Stimulated activated naive CD8-positive, alpha-beta T cell treated with anti-CD3 and anti-CD28 coated beads, Interleukin-15, Interleukin-2, amounts not matched to agents 100 ng/mL and 50 ng/mL, for 24 hours (primary cell): Measurements from ENCODE around the gene RBMS3.

Source experiments
- H3K27ac Mint-ChIP-seq: one replicate; pipeline ENCODE4 v1.8.0; 2021; ENCODE audit warnings: mild to moderate bottlenecking, mixed read lengths
- H3K27me3 Mint-ChIP-seq: one replicate; pipeline ENCODE4 v1.8.0; 2021; ENCODE audit warnings: mixed read lengths
- H3K36me3 Mint-ChIP-seq: one replicate; pipeline ENCODE4 v1.8.0; 2021; ENCODE audit warnings: low read depth, mixed read lengths
- H3K4me1 Mint-ChIP-seq: one replicate; pipeline ENCODE4 v1.8.0; 2021; ENCODE audit warnings: low read depth, mixed read lengths
- H3K4me3 Mint-ChIP-seq: one replicate; pipeline ENCODE4 v1.8.0; 2021; ENCODE audit warnings: mild to moderate bottlenecking, mixed read lengths
- H3K9me3 Mint-ChIP-seq: one replicate; pipeline ENCODE4 v1.8.0; 2021; ENCODE audit warnings: mixed read lengths

RBMS3 gene

DNA sequence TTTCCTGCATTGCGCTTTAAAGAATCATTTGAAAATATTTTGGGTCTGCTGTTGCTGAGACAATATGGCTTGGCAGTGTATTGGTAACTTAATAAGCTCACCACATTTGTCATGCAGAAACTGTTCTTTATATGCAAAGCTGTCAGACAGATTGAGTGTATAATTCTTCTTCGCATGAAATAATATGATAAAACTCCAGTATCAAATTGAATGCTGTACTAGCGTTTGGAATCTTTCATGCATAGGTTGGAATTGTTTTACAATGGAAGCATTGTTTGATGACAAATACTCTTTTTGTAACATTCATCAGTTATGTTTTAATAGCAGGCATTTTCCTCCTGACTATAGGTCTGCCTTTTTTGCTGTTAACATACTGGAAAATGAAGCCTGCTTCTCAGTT, 53.8 kb downstream of the RBMS3 start:
- Mint-ChIP-seq H3K27ac (no peak overlapping the region), H3K4me3 (no peak overlapping the region), H3K36me3 (no peaks in the 10 kb centered on the region), H3K4me1 (no peaks in the 10 kb centered on the region), H3K9me3 (no peaks in the 10 kb centered on the region), H3K27me3 (no peaks in the 10 kb centered on the region)

DNA sequence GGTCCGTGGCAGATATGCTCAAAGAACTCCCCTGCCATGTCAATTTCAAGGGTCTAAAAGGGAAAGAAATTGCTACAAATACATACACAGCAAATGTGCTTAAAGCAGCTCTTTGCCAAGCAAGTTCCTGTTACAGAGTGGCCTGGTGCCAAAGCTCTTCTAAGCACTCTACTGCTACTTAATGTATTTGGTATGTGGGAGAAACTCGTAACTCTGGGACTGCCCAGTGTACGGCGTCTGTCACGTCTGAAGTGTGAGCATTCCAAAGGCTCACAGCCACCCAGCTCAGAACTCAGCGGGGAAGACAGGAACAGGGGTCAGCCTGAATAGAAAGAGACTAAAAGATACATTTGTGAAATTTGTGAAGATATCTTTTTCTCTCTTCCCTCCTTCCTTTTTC, 54.6 kb downstream of the RBMS3 start:
- Mint-ChIP-seq H3K27me3 (no peaks in the 10 kb centered on the region), H3K9me3 (no peaks in the 10 kb centered on the region), H3K4me3 (no peak overlapping the region), H3K27ac (no peak overlapping the region), H3K4me1 (no peaks in the 10 kb centered on the region), H3K36me3 (no peaks in the 10 kb centered on the region)

DNA sequence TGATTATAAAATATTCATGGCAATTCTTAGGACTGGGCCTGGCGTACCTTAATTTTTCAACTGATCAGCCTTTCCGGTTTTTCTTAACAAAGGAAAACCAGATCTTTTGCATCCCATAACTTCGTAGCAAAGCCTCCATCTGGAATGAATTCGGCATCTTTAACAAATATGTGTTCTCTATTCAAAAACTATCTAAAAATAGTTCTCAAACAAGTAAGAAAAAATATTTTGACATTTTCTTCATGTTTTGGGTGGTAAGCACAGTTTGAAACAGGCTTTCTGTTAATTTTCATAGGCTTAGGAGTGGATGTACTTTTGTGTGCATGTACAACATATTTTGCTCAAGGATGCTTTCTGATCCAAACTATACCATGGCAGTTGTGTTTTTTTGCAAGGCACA, 55.1 kb downstream of the RBMS3 start:
- Mint-ChIP-seq H3K27ac (no peak overlapping the region), H3K4me1 (no peaks in the 10 kb centered on the region), H3K9me3 (no peaks in the 10 kb centered on the region), H3K36me3 (no peaks in the 10 kb centered on the region), H3K27me3 (no peaks in the 10 kb centered on the region), H3K4me3 (no peak overlapping the region)

DNA sequence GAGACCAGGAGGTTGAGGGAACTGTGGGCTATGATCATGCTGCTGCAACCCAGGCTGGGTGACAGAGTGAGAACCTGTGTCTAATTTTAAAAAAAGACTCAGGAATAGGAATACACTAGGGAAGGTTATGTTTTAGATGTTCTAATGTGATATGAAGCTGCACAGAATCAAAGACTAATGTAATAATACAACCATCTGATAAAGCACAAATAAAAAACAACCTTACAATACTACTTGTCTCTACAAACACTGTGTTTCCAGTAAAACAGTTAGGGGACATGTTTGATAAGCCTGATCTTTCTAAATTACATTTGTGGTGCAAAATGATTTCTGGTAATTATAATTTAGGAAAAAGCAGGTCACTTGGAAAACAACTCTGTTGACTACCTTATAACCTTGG, 56.7 kb downstream of the RBMS3 start:
- no peak overlapping the region for H3K4me3 Mint-ChIP-seq
- no peaks in the 10 kb centered on the region for H3K27me3 Mint-ChIP-seq
- no peaks in the 10 kb centered on the region for H3K4me1 Mint-ChIP-seq
- H3K36me3 Mint-ChIP-seq, result no peaks in the 10 kb centered on the region
- H3K9me3 Mint-ChIP-seq, result no peaks in the 10 kb centered on the region
- no peak overlapping the region for H3K27ac Mint-ChIP-seq

DNA sequence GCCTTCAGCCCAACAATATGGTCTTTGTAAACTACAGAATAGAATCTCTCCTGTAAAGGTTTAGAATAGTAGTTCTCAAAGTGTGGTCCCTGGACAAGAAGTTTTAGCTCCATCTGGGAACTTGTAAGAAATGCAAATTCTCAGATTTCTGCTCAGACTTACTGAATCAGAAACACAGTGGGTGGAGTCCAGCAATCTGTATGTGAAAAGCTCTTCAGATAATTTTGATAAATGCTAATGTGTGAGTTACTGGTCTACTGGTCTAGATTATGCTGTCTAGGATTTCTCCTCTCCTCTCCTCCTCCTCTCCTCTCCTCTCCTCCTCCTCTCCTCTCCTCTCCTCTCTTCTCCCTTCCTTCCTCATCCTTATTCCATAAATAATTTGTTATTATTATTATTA, 57.5 kb downstream of the RBMS3 start:
- Mint-ChIP-seq H3K4me1 (no peaks in the 10 kb centered on the region), H3K9me3 (no peaks in the 10 kb centered on the region), H3K27me3 (no peaks in the 10 kb centered on the region), H3K36me3 (no peaks in the 10 kb centered on the region), H3K4me3 (no peak overlapping the region), H3K27ac (no peak overlapping the region)

DNA sequence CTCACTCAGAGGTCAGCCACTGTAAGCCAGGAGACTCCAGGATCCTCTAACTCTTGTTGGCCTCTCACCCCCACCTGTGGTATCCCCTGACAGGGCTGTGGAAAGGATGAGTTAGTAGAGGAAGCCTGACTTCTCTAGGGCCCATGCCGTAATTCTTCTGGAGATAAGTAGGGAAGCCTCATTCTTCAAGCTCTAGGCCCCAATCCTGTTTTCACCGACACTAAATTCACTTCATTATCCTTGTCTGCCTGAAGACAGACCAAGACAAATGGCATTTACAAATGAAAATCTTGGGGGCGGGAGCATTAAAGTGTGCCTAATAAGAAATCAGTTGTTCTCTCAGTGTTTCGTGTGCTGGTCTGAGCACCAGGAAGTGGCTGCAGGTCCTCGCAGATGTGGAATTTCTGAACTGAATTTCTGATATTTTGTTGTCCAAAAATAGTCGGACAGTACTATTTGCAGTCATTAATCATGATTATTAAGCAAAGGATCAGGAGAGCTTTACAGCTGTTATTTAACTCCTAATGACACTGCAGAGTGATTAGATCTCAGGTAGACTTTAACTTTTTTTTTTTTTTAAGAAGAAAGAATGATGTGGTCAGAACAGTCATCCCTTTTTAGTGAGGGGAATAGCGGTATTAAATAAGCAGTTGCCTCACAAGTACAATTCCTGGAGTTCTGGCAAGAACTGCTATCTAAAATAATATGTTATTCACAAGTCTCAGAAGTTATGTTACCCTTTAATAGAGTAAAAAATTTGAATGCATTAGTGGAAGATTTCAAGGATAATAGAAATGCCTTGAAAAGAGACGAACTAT, 58.4 kb downstream of the RBMS3 start:
- H3K9me3 Mint-ChIP-seq, result no peaks in the 10 kb centered on the region
- H3K27me3 Mint-ChIP-seq, result no peaks in the 10 kb centered on the region
- no peak overlapping the region for H3K27ac Mint-ChIP-seq
- H3K4me3 Mint-ChIP-seq, result no peak overlapping the region
- no peaks in the 10 kb centered on the region for H3K4me1 Mint-ChIP-seq
- no peaks in the 10 kb centered on the region for H3K36me3 Mint-ChIP-seq

DNA sequence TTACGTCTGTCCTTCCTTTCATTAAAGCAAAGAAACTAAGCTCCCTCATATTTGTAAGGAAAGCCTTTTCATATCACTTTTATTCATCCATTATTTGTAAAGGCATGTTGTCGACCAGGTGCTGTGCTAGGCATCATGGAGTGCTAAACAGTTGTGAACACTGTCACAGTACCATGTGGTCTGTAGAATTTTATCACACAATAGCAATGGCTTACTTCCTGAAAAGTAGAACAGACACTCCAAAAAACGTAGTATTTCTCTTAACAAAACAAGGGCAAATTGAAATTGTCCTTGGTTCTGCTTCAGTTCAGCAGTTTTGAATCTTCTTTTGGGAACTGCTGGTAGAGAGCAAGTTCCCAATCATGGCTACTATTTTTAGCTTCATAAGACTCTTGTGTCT, 63.3 kb downstream of the RBMS3 start:
- Mint-ChIP-seq H3K4me3 (no peak overlapping the region), H3K4me1 (no peaks in the 10 kb centered on the region), H3K36me3 (no peaks in the 10 kb centered on the region), H3K9me3 (no peaks in the 10 kb centered on the region), H3K27me3 (no peaks in the 10 kb centered on the region), H3K27ac (no peak overlapping the region)

DNA sequence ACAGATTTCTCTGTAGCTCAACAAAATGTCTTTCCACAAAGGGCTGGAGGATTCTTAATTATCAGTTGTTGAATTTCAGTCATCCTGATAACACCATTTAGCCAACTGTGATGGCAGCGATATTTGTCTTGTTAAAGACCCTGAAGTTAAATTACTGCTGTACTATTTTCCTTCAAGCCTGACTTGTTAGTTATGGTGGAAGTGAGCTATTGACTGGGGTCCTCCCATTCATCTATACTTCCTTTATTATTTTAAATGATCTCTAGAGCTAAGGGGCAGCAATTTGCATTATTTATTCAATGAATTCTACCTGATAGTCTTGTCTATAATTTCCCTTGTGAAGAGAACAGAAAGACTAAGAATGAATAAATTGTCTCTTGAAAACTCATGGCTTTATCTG, 64.1 kb downstream of the RBMS3 start:
- no peaks in the 10 kb centered on the region for H3K36me3 Mint-ChIP-seq
- no peak overlapping the region for H3K4me3 Mint-ChIP-seq
- no peak overlapping the region for H3K27ac Mint-ChIP-seq
- H3K27me3 Mint-ChIP-seq, result no peaks in the 10 kb centered on the region
- no peaks in the 10 kb centered on the region for H3K4me1 Mint-ChIP-seq
- no peaks in the 10 kb centered on the region for H3K9me3 Mint-ChIP-seq

DNA sequence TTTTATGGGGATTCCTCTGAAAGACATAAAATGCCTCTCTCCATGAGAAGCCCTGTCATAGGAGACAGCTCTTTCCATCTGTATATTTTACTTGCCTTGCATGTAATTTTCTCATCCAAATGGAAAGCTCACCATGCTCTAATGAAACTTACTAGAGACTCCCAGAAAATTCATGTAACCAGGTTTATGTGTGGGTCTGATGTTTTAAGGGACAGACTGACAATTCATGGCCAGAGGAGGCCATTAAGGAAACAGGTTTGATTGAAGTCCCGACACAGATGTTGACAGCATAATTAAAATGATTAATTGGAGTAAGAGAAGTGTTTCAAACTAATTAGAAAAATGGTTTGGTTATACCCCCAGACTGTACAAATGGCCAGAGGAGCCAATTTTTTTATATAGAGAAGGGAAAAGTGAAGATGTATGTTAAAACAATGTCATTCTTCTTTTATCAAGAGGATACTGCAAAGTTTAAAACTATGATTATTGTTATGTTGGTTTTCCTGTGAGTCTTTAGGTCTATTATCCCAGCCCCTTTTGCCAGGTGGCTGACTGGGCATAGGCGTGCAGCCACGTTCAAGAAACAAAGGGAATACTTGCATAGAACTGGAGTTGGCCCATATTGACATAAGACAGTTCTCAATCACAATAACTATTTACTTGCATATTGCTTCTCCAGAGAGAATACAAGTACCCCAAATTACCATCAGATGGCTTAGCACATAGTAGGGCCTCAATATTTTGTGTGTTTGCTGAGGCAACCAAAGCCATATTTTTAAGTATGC, 64.8 kb downstream of the RBMS3 start:
- no peak overlapping the region for H3K4me3 Mint-ChIP-seq
- H3K27me3 Mint-ChIP-seq, result no peaks in the 10 kb centered on the region
- H3K27ac Mint-ChIP-seq, result no peak overlapping the region
- H3K4me1 Mint-ChIP-seq, result no peaks in the 10 kb centered on the region
- H3K36me3 Mint-ChIP-seq, result no peaks in the 10 kb centered on the region
- H3K9me3 Mint-ChIP-seq, result no peaks in the 10 kb centered on the region

DNA sequence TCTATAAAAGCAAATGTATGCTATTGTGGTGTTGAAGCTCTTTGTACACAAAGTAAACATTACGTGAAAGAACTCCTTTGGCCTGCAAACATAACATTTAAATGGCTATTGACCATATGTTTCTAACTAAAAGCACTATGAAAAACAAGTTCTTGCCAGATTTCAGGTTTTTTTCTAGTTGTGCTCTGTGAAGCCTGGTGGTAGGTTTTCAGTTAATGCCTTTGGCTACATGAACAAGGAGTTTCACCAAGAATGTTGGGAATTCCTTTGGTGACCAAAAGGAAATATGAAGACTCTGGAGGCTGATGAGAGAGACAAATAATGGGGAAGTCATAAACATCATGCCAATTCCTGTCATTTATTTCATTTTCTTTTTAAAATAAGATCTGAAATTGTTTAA, 66.0 kb downstream of the RBMS3 start:
- Mint-ChIP-seq H3K4me1 (no peaks in the 10 kb centered on the region), H3K27ac (no peak overlapping the region), H3K27me3 (no peaks in the 10 kb centered on the region), H3K9me3 (no peaks in the 10 kb centered on the region), H3K4me3 (no peak overlapping the region), H3K36me3 (no peaks in the 10 kb centered on the region)

DNA sequence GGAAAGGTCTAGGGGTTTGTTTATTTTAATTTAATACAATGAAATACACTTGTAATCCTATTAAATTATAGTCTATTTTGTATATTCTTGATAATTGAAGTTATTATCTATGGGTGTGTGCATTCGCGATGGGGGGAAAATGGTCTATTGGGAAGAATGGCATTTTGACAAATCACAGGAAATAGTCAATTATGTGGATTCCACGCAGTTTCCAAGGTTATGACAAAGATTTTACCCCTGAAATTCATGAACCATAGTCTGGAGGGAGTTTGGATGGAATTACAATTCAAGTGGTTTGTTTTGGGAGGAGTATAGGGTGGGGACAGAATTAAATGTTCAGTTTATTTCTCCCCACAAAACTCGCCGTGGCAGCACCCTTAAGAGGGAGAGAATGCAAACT, 66.5 kb downstream of the RBMS3 start:
- Mint-ChIP-seq H3K4me1 (no peaks in the 10 kb centered on the region), H3K27me3 (no peaks in the 10 kb centered on the region), H3K9me3 (no peaks in the 10 kb centered on the region), H3K27ac (no peak overlapping the region), H3K36me3 (no peaks in the 10 kb centered on the region), H3K4me3 (no peak overlapping the region)

DNA sequence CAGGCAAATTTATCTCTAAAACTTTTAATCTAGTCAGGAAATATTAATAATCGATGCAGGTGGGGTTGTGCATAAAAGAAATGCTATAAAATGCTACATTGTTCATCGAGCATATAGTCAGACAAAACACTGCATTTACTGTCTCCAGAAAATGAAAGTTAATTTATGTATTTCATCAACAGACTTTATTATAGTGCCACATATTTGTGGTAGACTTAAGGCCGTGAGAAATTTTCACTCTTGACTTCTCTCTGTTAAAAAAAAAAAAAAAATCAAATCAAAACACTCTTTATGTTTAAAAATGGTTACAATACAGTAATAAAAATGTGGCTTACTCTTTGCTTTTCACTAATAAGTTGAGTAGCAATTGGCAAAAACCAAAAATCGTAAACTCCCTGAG, 67.4 kb downstream of the RBMS3 start:
- Mint-ChIP-seq H3K9me3 (no peaks in the 10 kb centered on the region), H3K36me3 (no peaks in the 10 kb centered on the region), H3K27me3 (no peaks in the 10 kb centered on the region), H3K4me1 (no peaks in the 10 kb centered on the region), H3K27ac (no peak overlapping the region), H3K4me3 (no peak overlapping the region)

DNA sequence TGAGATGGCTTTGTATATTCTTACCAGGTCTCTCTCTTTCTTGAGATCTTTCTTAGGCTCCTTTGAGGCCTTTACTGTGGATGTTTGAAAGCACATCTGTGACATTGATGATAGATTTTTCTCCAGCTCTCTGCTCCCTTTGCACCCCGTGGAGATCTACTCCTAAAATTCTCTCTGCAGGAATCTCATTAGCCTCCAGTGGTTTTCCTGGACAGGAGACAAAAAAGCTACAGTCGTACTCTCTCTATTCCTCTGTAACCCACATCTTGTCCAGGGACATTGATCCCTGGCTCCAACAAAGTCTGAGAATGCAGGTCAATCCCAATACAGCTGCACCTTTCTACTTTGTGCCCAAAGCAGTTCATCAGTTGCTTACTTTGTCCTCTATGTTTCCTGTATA, 68.2 kb downstream of the RBMS3 start:
- no peaks in the 10 kb centered on the region for H3K4me1 Mint-ChIP-seq
- H3K9me3 Mint-ChIP-seq, result no peaks in the 10 kb centered on the region
- no peaks in the 10 kb centered on the region for H3K27me3 Mint-ChIP-seq
- H3K27ac Mint-ChIP-seq, result no peak overlapping the region
- H3K4me3 Mint-ChIP-seq, result no peak overlapping the region
- no peaks in the 10 kb centered on the region for H3K36me3 Mint-ChIP-seq

DNA sequence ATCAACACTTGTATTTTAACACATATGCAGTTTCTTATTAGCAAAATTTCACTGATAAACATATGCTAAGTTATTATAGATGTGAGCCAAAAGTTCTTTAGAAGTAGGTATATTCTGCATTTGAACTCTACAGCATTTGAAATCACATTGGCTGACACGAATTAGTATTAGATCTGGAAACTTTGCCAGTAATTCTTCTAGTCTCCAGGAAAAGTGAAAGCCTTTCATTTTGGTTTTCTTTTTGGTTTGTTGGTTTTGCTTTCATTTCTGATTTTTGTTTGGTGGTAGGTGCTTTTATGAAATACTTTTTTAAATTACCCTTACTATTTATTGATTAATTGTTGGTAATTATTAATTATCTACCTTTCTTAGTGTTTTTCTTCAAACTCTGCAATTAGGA, 72.9 kb downstream of the RBMS3 start:
- Mint-ChIP-seq H3K4me1 (no peaks in the 10 kb centered on the region), H3K36me3 (no peaks in the 10 kb centered on the region), H3K27me3 (no peaks in the 10 kb centered on the region), H3K4me3 (no peak overlapping the region), H3K27ac (no peak overlapping the region), H3K9me3 (no peaks in the 10 kb centered on the region)

DNA sequence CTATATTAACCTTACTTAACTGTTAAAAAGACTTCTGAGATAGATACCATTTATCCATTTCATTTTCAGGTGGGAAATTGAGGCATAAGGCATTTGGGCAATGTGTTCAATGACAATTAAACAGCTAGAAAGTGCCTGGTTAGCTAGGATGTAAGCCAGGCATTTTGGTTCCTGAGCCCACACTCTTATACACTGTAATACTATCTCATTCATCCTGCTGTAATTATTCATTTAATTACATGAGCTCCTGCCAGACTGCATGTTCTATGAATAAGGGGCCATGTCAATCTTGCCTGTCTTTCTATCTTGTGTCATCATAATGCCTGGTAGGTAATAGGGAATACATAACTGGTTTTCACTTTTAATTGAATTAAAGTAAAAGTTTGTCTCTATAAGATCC, 74.0 kb downstream of the RBMS3 start:
- Mint-ChIP-seq H3K4me1 (no peaks in the 10 kb centered on the region), H3K36me3 (no peaks in the 10 kb centered on the region), H3K27ac (no peak overlapping the region), H3K27me3 (no peaks in the 10 kb centered on the region), H3K9me3 (no peaks in the 10 kb centered on the region), H3K4me3 (no peak overlapping the region)

DNA sequence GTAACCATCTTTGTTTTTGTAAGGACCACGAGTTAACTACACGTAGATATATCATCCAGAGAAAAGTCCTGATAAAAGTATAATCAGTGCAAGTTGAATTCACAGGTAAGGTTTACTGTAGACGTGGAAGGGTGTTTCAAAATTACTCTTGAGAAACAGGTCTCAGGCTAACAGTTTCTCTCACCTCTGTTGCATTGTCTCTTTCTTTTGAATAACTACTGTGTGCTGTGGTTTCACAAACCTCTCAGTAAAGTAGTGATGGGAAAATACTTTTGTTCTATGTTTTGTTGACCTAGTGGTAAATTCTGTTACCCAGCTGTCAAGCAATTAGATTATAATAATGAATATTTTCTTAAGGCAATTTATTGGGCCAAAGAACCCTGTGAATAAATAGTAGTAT, 75.2 kb downstream of the RBMS3 start:
- H3K4me1 Mint-ChIP-seq, result no peaks in the 10 kb centered on the region
- no peaks in the 10 kb centered on the region for H3K9me3 Mint-ChIP-seq
- no peaks in the 10 kb centered on the region for H3K27me3 Mint-ChIP-seq
- no peak overlapping the region for H3K4me3 Mint-ChIP-seq
- H3K36me3 Mint-ChIP-seq, result no peaks in the 10 kb centered on the region
- H3K27ac Mint-ChIP-seq, result no peak overlapping the region
